Measurements from ENCODE around the gene DLGAP1.

Gene DLGAP1

GRCh38 chr18:3624546-3624934 lies 830.6 kb downstream of the DLGAP1 start:
- ChIA-PET POLR2A (interaction anchor here (0.7 to 1.2 kb wide), 4 partner anchors 21 to 41 kb away, joined by 3 to 8 read pairs (median 3); no protein-coding TSS in a partner anchor), CTCF (interaction anchor here (0.6 kb wide), 1 partner anchor 42 kb away, joined by 3 read pairs; no protein-coding TSS in a partner anchor)
- TF ChIP-seq FOXM1 (IDR thresholded peaks at IDR 0.05; ENCODE audit: borderline replicate concordance) (no peak), TARDBP (IDR thresholded peaks at IDR 0.05) (no peak), ARNT (IDR thresholded peaks at IDR 0.05) (no peak), ELF4 (IDR thresholded peaks at IDR 0.05) (no peak), SUZ12 (IDR thresholded peaks at IDR 0.05) (no peak), FOXK2 (IDR thresholded peaks at IDR 0.05) (no peak), ZNF384 (IDR thresholded peaks at IDR 0.05) (no peak), CTBP1 (IDR thresholded peaks at IDR 0.05; ENCODE audit: borderline replicate concordance) (no peak), PKNOX1 (IDR thresholded peaks at IDR 0.05) (no peak), LEF1 (IDR thresholded peaks at IDR 0.05; ENCODE audit: borderline replicate concordance) (no peak), L3MBTL2 (conservative IDR thresholded peaks at IDR 0.05) (no peak), BHLHE40 (IDR thresholded peaks at IDR 0.05; ENCODE audit: borderline replicate concordance) (no peak), HDGF (IDR thresholded peaks at IDR 0.05; ENCODE audit: borderline replicate concordance) (no peak)
- no peak for DNase-seq (ENCODE audit: extremely low spot score)

- POLR2A ChIA-PET = interaction anchor here (0.7 to 2.2 kb wide), 5 partner anchors 20 to 42 kb away, joined by 3 to 11 read pairs (median 3); no protein-coding TSS in a partner anchor
- no peak for DNase-seq (ENCODE audit: extremely low spot score)
- CTCF ChIA-PET = interaction anchor here (0.6 kb wide), 1 partner anchor 43 kb away, joined by 3 read pairs; no protein-coding TSS in a partner anchor
- TF ChIP-seq PKNOX1 (IDR thresholded peaks at IDR 0.05) (0 out of 2 replicates have a peak, but pooled peaks have one; percentile 7), SUZ12 (IDR thresholded peaks at IDR 0.05) (no peak), BHLHE40 (IDR thresholded peaks at IDR 0.05; ENCODE audit: borderline replicate concordance) (no peak), NFRKB (IDR thresholded peaks at IDR 0.05) (no peak), L3MBTL2 (conservative IDR thresholded peaks at IDR 0.05) (no peak)
Observed at GRCh38 chr18:3623769-3624545, 831.1 kb downstream of the DLGAP1 start.

- ChIA-PET CTCF (no interaction called here), POLR2A (no interaction called here)
- no peak for TF ChIP-seq FOXA1 (IDR thresholded peaks at IDR 0.05)
- TF ChIP-seq CTBP1 (IDR thresholded peaks at IDR 0.05; ENCODE audit: borderline replicate concordance) = no peak
- TF ChIP-seq FOXM1 (IDR thresholded peaks at IDR 0.05; ENCODE audit: borderline replicate concordance) = no peak
- TF ChIP-seq FOXK2 (IDR thresholded peaks at IDR 0.05) = no peak
- TF ChIP-seq SP1 (IDR thresholded peaks at IDR 0.05) = no peak
- TF ChIP-seq BHLHE40 (IDR thresholded peaks at IDR 0.05; ENCODE audit: borderline replicate concordance) = no peak
- no peak for DNase-seq (ENCODE audit: extremely low spot score)
Observed at GRCh38 chr18:3620146-3621119, 834.7 kb downstream of the DLGAP1 start.

- CTCF ChIA-PET = no interaction called here
- DNase-seq (ENCODE audit: extremely low spot score) = no peak
- POLR2A ChIA-PET = no interaction called here
- TF ChIP-seq L3MBTL2 (conservative IDR thresholded peaks at IDR 0.05) (no peak), PKNOX1 (IDR thresholded peaks at IDR 0.05) (no peak), TARDBP (IDR thresholded peaks at IDR 0.05) (no peak), HDGF (IDR thresholded peaks at IDR 0.05; ENCODE audit: borderline replicate concordance) (no peak)
Observed at GRCh38 chr18:3619746-3620145, 835.4 kb downstream of the DLGAP1 start.

GRCh38 chr18:3619222-3619621 lies 835.9 kb downstream of the DLGAP1 start:
- TF ChIP-seq FOXM1 (IDR thresholded peaks at IDR 0.05; ENCODE audit: borderline replicate concordance) (no peak), CTBP1 (IDR thresholded peaks at IDR 0.05; ENCODE audit: borderline replicate concordance) (no peak), FOXA1 (IDR thresholded peaks at IDR 0.05) (no peak), ELF4 (IDR thresholded peaks at IDR 0.05) (no peak), BHLHE40 (IDR thresholded peaks at IDR 0.05; ENCODE audit: borderline replicate concordance) (no peak), FOXK2 (IDR thresholded peaks at IDR 0.05) (no peak), NFRKB (IDR thresholded peaks at IDR 0.05) (no peak), SUZ12 (IDR thresholded peaks at IDR 0.05) (no peak), PKNOX1 (IDR thresholded peaks at IDR 0.05) (no peak), TARDBP (IDR thresholded peaks at IDR 0.05) (no peak), L3MBTL2 (conservative IDR thresholded peaks at IDR 0.05) (no peak), SP1 (IDR thresholded peaks at IDR 0.05) (no peak), LEF1 (IDR thresholded peaks at IDR 0.05; ENCODE audit: borderline replicate concordance) (no peak)
- no peak for DNase-seq (ENCODE audit: extremely low spot score)
- ChIA-PET CTCF (no interaction called here), POLR2A (no interaction called here)
